Naive thymus-derived CD4-positive, alpha-beta T cell (primary cell): ENCODE measurements around the gene PNMA1. TPM values are rescaled to one million over a fixed set of nuclear protein-coding genes. Genes with fewer than 3 reads are reported as not detected.

Experiments
- ATAC-seq: fragments of 150-1000 bp; cut with Tn5 transposase; 2 replicates; pipeline ENCODE4 v1.10.0; 2021; ENCODE audit warnings: mild to moderate bottlenecking, moderate library complexity
- CTCF ChIA-PET: fragments of 350-600 bp; sonication (Branson Sonifier 250); formaldehyde crosslinking; loops from one replicate; lab custom pipeline; 2021; ENCODE audit warnings: antibody characterized with exemption; lab: Charles Lee
- POLR2A ChIA-PET: fragments of 350-600 bp; sonication (Branson Sonifier 250); formaldehyde crosslinking; loops from one replicate; lab custom pipeline; 2021; ENCODE audit warnings: antibody characterized with exemption, inconsistent platforms; lab: Charles Lee
- DNase-seq, 9 donors: peaks; one replicate each; pipeline versions ENCODE4 v3.0.0 to v3.0.0-alpha.2; 2020 to 2022; ENCODE audit warnings: mixed read lengths in 1 of 9
- H3K27ac ChIP-seq: one replicate; pipeline ENCODE4 v1.7.0; 2013; ENCODE audit warnings: mild to moderate bottlenecking, low read depth, low read length, moderate library complexity
- H3K27me3 ChIP-seq, 2 donors: one replicate each; pipeline ENCODE4 v1.7.0; 2013; ENCODE audit warnings: low read length in 2 of 2, mild to moderate bottlenecking in 2 of 2, moderate library complexity in 2 of 2; ENCODE audit not compliant: control insufficient read depth in 2 of 2, insufficient read depth in 2 of 2
- H3K36me3 ChIP-seq, 3 experiments: 1 replicate in 2 of 3; 2 replicates in 1 of 3; pipeline ENCODE4 v1.7.0; 2013; ENCODE audit warnings: low read length in 3 of 3, mild to moderate bottlenecking in 3 of 3, moderate library complexity in 1 of 3; ENCODE audit not compliant: insufficient read depth in 3 of 3, control insufficient read depth in 2 of 3
- H3K4me1 ChIP-seq, 2 donors: one replicate each; pipeline ENCODE4 v1.7.0; 2013; ENCODE audit warnings: low read length in 2 of 2, mild to moderate bottlenecking in 2 of 2, moderate library complexity in 1 of 2; ENCODE audit not compliant: control insufficient read depth in 2 of 2, insufficient read depth in 2 of 2
- H3K4me3 ChIP-seq: 2 replicates; pipeline ENCODE4 v1.7.0; 2013; ENCODE audit warnings: mild to moderate bottlenecking, low read length
- H3K9me3 ChIP-seq, 3 experiments: 1 replicate in 2 of 3; 2 replicates in 1 of 3; pipeline ENCODE4 v1.7.0; 2013; ENCODE audit warnings: low read length in 3 of 3; ENCODE audit not compliant: control insufficient read depth in 2 of 3
- H3K27ac Mint-ChIP-seq, 9 donors: one replicate each; pipeline ENCODE4 v1.8.0; 2020 to 2022; ENCODE audit warnings: mixed read lengths in 9 of 9, mild to moderate bottlenecking in 8 of 9, moderate library complexity in 5 of 9, inconsistent platforms in 2 of 9
- H3K27me3 Mint-ChIP-seq, 5 donors: one replicate each; pipeline ENCODE4 v1.8.0; 2021 to 2022; ENCODE audit warnings: mixed read lengths in 5 of 5, mild to moderate bottlenecking in 1 of 5
- H3K36me3 Mint-ChIP-seq, 5 donors: one replicate each; pipeline ENCODE4 v1.8.0; 2020 to 2022; ENCODE audit warnings: mixed read lengths in 5 of 5, mild to moderate bottlenecking in 3 of 5, inconsistent platforms in 1 of 5
- H3K4me1 Mint-ChIP-seq, 7 donors: one replicate each; pipeline ENCODE4 v1.8.0; 2020 to 2022; ENCODE audit warnings: mixed read lengths in 7 of 7, mild to moderate bottlenecking in 3 of 7, inconsistent platforms in 1 of 7
- H3K4me3 Mint-ChIP-seq, 10 donors: one replicate each; pipeline ENCODE4 v1.8.0; 2020 to 2022; ENCODE audit warnings: mild to moderate bottlenecking in 10 of 10, mixed read lengths in 10 of 10, moderate library complexity in 6 of 10, inconsistent platforms in 2 of 10
- H3K9me3 Mint-ChIP-seq, 11 donors: one replicate each; pipeline ENCODE4 v1.8.0; 2020 to 2022; ENCODE audit warnings: mixed read lengths in 11 of 11, mild to moderate bottlenecking in 4 of 11, inconsistent platforms in 1 of 11, moderate library complexity in 1 of 11
- intact Hi-C, 2 donors: fragments of 100-400 bp; cut with micrococcal nuclease; formaldehyde crosslinking; loops; one replicate each; pipeline ENCODE4 v1.15.1; 2023
- polyA plus RNA-seq, 2 donors: library from polyadenylated mRNA; unstranded; fragments of 300-500 nt; fragmentation: Illumina TruSeq; gene quantifications; one replicate each; pipeline ENCODE4 v1.2.3, GENCODE V29; 2021
- total RNA-seq, 6 experiments: library from RNA in 5 of 6; stranded (reverse) in 5 of 6; gene quantifications; 1 replicate in 5 of 6; 2 replicates in 1 of 6; pipeline ENCODE4 v1.2.3 and lab custom pipeline; 2021 to 2026

The PNMA1 gene
- total and polyA plus RNA-seq, 7 experiments from 2014 or later, result 21.6 to 44.0 (median 39.3) TPM

DNA sequence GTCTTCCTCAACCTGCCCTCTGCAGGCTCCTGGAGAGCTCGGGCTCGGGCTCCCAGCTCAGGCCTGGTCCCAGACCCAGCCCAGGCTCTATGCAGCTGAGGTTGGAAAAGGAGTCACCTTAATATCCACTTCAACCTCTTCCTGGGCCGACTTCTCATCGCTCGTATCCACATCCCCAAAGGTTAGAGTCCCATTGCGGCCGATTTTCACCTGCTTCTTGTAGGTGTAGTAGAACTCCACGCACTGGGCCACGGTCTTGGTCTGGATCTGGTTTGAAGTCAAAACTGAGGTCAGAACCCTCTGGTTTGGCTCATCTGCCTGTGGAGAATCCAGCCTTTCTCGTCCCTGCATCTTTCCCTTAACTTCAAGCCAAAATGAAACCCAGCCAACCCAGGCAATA, 8.4 kb upstream of the PNMA1 start:
- Histone ChIP-seq H3K9me3 (no peaks in the 10 kb centered on the region), H3K27ac (no peak overlapping the region), H3K4me3 (no peak overlapping the region), H3K27me3 (no peaks in the 10 kb centered on the region), H3K36me3 (peaks cover 32 to 99% (median 51%) of the 10 kb centered on the region in 3 experiments), H3K4me1 (peaks cover 0 to 5% of the 10 kb centered on the region in 2 donors)
- DNase-seq, result no peak
- Mint-ChIP-seq H3K4me1 (peaks cover 0 to 9% (median 0%) of the 10 kb centered on the region in 7 donors), H3K27me3 (no peaks in the 10 kb centered on the region), H3K36me3 (peaks cover 15 to 38% (median 20%) of the 10 kb centered on the region in 5 donors), H3K27ac (peak overlapping the region in 3 of 9 donors; percentile 30 to 85 (median 53)), H3K4me3 (no peak overlapping the region), H3K9me3 (peaks cover 0 to 1% (median 0%) of the 10 kb centered on the region in 11 donors)
- ChIA-PET POLR2A (interaction anchor here (0.6 kb wide), 1 partner anchor 110 kb away, joined by 5 read pairs; no protein-coding TSS in a partner anchor), CTCF (interaction anchor here (1.4 kb wide), 1 partner anchor 55 kb away, joined by 3 read pairs; no protein-coding TSS in a partner anchor)
- ATAC-seq, result no peak
- intact Hi-C loops, result no loop called here

DNA sequence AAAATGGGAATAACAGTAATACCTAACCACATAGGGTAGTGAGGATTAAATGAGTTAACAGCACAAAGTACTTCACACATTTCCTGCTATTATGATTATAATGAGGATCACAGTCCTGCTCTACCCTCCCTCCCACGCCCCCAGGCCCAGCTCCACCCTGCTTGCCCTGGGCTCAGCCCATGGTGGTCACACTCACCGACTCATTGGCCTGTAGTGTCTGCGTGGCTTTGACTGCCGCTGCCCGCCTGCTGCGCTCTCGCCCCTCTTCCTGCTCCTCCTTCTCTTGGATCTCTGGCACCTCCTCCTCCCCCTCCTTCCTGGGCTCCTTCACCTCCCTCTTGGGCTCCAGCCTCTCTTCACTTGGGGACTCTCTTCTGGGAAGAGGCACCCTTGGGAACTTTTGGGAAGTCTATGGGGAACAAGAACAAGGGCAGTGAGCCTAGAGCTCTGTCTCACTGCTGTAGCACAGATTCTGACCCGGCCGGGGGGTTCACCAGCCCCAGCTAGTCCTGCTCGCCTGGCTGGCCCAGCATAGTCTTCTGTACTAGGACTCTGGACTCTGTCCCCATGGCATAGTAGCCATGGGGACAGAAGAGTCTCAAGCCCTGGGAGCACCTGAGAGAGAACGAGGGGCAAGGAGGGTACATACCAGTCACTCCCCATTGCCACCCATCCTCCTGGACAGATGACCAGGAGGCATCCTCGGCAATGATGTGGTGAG, 7.1 kb upstream of the PNMA1 start:
- ChIA-PET CTCF (no interaction called here), POLR2A (no interaction called here)
- intact Hi-C loops, result no loop called here
- Histone ChIP-seq H3K9me3 (no peaks in the 10 kb centered on the region), H3K36me3 (peaks cover 32 to 96% (median 38%) of the 10 kb centered on the region in 3 experiments), H3K4me1 (peaks cover 0 to 5% of the 10 kb centered on the region in 2 donors), H3K27me3 (no peaks in the 10 kb centered on the region), H3K27ac (no peak overlapping the region), H3K4me3 (no peak overlapping the region)
- DNase-seq (no peak), ATAC-seq (no peak)
- H3K27ac Mint-ChIP-seq, result peak overlapping the region in 6 of 9 donors; percentile 49 to 88 (median 66)
- peaks cover 0 to 1% (median 0%) of the 10 kb centered on the region in 11 donors for H3K9me3 Mint-ChIP-seq
- no peak overlapping the region for H3K4me3 Mint-ChIP-seq
- no peaks in the 10 kb centered on the region for H3K27me3 Mint-ChIP-seq
- H3K36me3 Mint-ChIP-seq, result peaks cover 15 to 42% (median 20%) of the 10 kb centered on the region in 5 donors
- peaks cover 0 to 11% (median 0%) of the 10 kb centered on the region in 7 donors for H3K4me1 Mint-ChIP-seq

DNA sequence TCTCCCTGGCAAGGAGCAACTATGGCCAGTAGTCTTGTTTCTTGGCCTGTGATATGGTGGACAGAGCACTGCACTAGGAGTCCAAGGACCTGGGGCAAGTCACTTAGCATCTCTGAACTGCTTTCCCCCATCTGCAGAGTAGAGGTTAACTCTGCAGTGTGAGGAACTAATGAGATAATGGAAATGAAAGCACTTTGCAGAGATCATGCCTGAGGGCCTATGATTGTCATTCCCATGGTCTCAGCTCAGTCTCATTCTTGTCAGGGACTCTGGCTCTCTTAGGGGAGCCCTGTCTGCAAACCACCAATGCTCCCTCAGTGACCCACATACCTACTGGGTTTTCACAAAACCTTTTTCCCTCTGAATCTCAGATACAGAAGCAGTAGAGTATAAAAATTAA, 6.5 kb upstream of the PNMA1 start:
- intact Hi-C loops, result no loop called here
- H3K36me3 Mint-ChIP-seq, result peaks cover 17 to 42% (median 20%) of the 10 kb centered on the region in 5 donors
- POLR2A ChIA-PET, result interaction anchor here (1.0 kb wide), 1 partner anchor 52 kb away, joined by 3 read pairs; no protein-coding TSS in a partner anchor

DNA sequence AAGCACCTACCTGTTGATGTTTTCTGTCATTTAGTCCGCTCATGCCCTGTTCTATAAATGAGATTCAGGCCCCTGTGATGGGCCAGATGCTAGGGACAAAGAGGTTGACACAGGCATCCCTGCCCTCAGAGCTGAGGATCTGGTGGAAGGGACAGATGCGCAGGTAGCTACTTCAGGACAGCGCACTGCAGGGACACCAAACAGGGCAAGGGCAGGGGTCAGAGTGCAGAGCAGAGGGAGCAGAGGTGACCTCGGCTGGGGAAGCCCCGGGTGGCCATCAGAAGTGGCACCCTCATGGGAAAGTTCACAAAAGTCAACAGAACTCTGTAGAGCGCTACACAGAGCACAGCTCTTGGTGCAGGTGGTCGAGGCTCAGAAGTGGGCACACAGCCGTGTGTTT, 5.6 kb upstream of the PNMA1 start:
- no peaks in the 10 kb centered on the region for H3K27me3 ChIP-seq
- Mint-ChIP-seq H3K4me3 (no peak overlapping the region), H3K27me3 (no peaks in the 10 kb centered on the region), H3K4me1 (peaks cover 0 to 15% (median under 1%) of the 10 kb centered on the region in 7 donors), H3K27ac (peak overlapping the region in 6 of 9 donors; percentile 11 to 60 (median 40)), H3K36me3 (peaks cover 17 to 39% (median 22%) of the 10 kb centered on the region in 5 donors), H3K9me3 (peaks cover 0 to under 1% (median 0%) of the 10 kb centered on the region in 11 donors)
- peaks cover 25 to 81% (median 32%) of the 10 kb centered on the region in 3 experiments for H3K36me3 ChIP-seq
- no peak overlapping the region for H3K4me3 ChIP-seq
- ATAC-seq (no peak), DNase-seq (no peak)
- H3K27ac ChIP-seq, result no peak overlapping the region
- intact Hi-C loops, result loop anchor here (10.0 kb wide), 3 partner anchors 155 to 665 kb away; partner anchors contain the start of genes ACOT2 (in 1 of the 2), RBM25 (in 1 of the 2) and RIOX1 (in 1 of the 2)
- ChIA-PET CTCF (no interaction called here), POLR2A (interaction anchor here (1.0 kb wide), 1 partner anchor 53 kb away, joined by 3 read pairs; no protein-coding TSS in a partner anchor)
- no peaks in the 10 kb centered on the region for H3K9me3 ChIP-seq
- H3K4me1 ChIP-seq, result peaks cover 0 to 5% of the 10 kb centered on the region in 2 donors

More for the DNA sequence above, 6.5 kb upstream of the PNMA1 start:
- DNase-seq (no peak), ATAC-seq (no peak)
- Histone ChIP-seq H3K4me1 (peaks cover 0 to 5% of the 10 kb centered on the region in 2 donors), H3K27me3 (no peaks in the 10 kb centered on the region), H3K9me3 (no peaks in the 10 kb centered on the region), H3K4me3 (no peak overlapping the region), H3K27ac (no peak overlapping the region), H3K36me3 (peaks cover 32 to 89% (median 32%) of the 10 kb centered on the region in 3 experiments)
- Mint-ChIP-seq H3K9me3 (peaks cover 0 to 1% (median 0%) of the 10 kb centered on the region in 11 donors), H3K4me1 (peaks cover 0 to 11% (median 0%) of the 10 kb centered on the region in 7 donors), H3K27ac (peak overlapping the region in 3 of 9 donors; percentile 28 to 53 (median 43)), H3K27me3 (no peaks in the 10 kb centered on the region), H3K4me3 (no peak overlapping the region)
- CTCF ChIA-PET, result no interaction called here

DNA sequence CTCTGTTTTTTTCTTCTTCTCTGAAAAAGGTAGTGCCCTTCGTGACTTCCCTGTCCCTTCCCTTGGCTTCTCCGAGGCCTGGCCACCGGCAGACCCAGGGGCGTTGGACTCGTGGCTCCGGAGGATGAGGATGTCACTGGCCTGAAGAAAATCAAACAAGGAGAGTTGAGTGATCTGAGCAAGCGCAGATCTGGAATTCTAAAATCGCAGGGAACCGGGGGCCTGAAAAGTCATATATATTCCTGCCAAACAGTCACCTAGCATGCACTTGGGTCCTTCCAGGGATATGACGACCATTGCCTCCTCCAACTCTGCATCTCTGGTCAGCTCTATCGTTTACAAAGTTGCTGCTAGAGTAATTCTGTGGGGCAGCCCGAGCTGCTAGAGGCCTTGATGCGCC, 5.2 kb upstream of the PNMA1 start:
- peaks cover 0 to 19% (median 4%) of the 10 kb centered on the region in 7 donors for H3K4me1 Mint-ChIP-seq
- intact Hi-C loops, result loop anchor here (10.0 kb wide), 3 partner anchors 155 to 665 kb away; partner anchors contain the start of genes ACOT2 (in 1 of the 2), RBM25 (in 1 of the 2) and RIOX1 (in 1 of the 2)
- H3K27ac ChIP-seq, result no peak overlapping the region
- peak overlapping the region in 5 of 9 donors; percentile 11 to 70 (median 34) for H3K27ac Mint-ChIP-seq
- POLR2A ChIA-PET, result no interaction called here
- H3K4me3 ChIP-seq, result no peak overlapping the region
- H3K27me3 Mint-ChIP-seq, result no peaks in the 10 kb centered on the region
- H3K4me1 ChIP-seq, result peaks cover 3 to 9% of the 10 kb centered on the region in 2 donors
- DNase-seq (no peak), ATAC-seq (no peak)
- H3K36me3 Mint-ChIP-seq, result peaks cover 17 to 36% (median 22%) of the 10 kb centered on the region in 5 donors
- H3K27me3 ChIP-seq, result no peaks in the 10 kb centered on the region
- CTCF ChIA-PET, result no interaction called here
- H3K36me3 ChIP-seq, result peaks cover 21 to 77% (median 29%) of the 10 kb centered on the region in 3 experiments
- no peaks in the 10 kb centered on the region for H3K9me3 ChIP-seq
- no peak overlapping the region for H3K4me3 Mint-ChIP-seq
- H3K9me3 Mint-ChIP-seq, result no peaks in the 10 kb centered on the region

DNA sequence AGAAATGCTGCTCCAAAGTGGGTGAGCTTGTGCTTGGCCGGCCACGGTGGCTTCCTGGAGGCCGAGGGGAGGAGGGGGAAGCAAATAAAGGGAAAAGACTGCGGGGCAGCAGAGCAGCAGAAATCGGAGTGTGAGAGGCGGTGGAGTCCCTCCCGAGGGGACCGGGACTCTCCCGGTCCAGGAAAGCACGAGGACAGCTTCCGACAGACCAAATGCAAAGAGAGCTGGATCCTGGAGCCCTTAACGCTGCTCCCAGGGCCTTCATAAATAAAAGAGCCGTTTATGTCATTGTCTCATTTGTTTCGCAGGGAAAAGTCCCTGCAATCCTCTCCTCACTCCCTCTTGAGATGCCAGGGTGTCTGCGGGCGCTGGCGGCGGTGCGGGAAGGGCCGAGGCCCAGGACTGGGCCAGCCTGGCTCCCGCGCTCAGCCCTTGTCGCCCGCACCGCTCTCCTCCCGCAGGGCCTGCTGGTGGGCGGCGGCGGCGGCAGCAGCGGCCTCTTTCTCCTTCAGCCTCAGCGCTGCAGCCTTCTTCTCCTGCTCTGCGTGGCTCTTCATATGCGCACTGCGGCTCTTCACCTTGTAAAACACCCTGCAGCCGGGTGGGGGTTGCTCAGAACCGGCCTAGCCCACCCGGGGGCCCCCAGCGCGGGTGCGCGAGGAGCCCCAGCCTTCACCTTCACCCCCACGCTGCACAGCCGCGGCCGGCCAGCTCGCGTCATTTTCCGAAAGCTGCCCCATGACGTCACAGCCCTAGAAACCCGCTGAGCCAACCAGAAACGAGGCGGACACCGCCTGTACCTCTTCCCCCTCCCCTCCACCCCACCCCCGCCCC, 4.5 kb upstream of the PNMA1 start:
- ATAC-seq (no peak), DNase-seq (no peak)
- Mint-ChIP-seq H3K4me1 (peaks cover under 1 to 18% (median 5%) of the 10 kb centered on the region in 7 donors), H3K27ac (peak overlapping the region in 2 of 9 donors; percentile 42 to 43), H3K9me3 (no peaks in the 10 kb centered on the region), H3K4me3 (no peak overlapping the region), H3K27me3 (no peaks in the 10 kb centered on the region), H3K36me3 (peaks cover 13 to 31% (median 18%) of the 10 kb centered on the region in 5 donors)
- intact Hi-C loops, result loop anchor here (10.0 kb wide), 3 partner anchors 154 to 664 kb away; partner anchors contain the start of genes ACOT2 (in 1 of the 2), RBM25 (in 1 of the 2) and RIOX1 (in 1 of the 2)
- Histone ChIP-seq H3K9me3 (no peaks in the 10 kb centered on the region), H3K27ac (no peak overlapping the region), H3K4me1 (peaks cover 3 to 4% of the 10 kb centered on the region in 2 donors), H3K4me3 (no peak overlapping the region), H3K27me3 (no peaks in the 10 kb centered on the region), H3K36me3 (peaks cover 15 to 73% (median 22%) of the 10 kb centered on the region in 3 experiments)
- POLR2A ChIA-PET, result no interaction called here
- CTCF ChIA-PET, result no interaction called here
